ENCODE results near the gene LTB.
"Not testable (repeated sequence)": the region's sequence is repeated elsewhere in the genome, so short reads cannot be mapped to it uniquely, and the experiment has no call there.

The LTB gene

DNA sequence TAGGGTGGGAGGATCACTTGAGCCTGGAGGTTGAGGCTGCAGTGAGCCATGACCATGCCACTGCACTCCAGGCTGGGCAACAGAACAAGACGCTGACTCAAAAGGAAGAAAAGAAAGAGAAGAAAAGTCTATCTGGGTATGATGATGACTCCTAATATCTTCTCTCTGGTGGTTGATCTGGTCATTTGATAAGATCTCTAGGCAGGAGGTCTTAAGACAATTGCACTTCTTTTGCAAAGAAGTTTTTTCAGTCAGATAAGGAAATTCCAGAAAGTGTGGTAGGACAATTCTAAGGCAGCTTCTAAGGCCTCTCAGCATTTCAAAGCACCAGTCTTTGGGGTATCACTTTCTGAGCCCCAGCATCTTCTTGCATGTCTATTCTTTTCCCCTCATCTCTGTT, 25.1 kb upstream of the LTB start:
- no peak for DNase-seq

DNA sequence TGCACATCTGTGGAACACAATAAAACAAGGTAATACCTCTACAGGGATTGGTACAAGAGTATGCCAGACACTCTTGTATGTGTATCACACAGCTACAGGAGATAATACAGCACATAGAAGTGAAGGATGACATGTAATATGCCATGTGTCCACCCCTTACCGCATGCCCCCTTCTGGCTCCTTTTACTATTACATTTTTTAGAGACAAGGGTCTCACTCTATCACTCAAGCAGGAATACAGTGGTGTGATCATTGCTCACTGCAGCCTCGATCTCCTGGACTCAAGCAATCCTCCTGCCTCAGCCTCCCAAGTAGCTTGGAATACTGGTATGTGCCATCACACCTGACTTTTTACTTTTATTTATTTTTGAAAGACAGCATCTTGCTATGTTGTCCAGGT, 14.8 kb upstream of the LTB start:
- no peak for DNase-seq

DNA sequence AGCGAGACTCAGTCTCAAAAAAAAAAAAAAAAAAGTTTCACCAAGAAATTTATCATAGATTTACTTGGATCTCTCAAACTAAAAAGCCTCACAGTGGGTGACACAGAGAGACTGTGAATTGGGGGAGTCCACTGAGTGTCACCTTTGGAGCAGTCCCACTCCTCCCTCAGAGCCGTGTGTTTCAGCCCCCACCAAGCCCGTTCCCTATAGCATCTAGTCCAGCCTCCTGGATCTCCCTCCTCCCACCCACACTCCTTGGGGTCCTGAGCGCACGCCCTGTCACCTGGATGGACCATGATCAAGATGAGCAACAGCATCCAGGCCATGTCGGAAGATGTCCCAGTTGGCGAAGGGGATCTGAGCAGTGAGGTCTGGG, 10.2 kb upstream of the LTB start:
- no peak for DNase-seq

DNA sequence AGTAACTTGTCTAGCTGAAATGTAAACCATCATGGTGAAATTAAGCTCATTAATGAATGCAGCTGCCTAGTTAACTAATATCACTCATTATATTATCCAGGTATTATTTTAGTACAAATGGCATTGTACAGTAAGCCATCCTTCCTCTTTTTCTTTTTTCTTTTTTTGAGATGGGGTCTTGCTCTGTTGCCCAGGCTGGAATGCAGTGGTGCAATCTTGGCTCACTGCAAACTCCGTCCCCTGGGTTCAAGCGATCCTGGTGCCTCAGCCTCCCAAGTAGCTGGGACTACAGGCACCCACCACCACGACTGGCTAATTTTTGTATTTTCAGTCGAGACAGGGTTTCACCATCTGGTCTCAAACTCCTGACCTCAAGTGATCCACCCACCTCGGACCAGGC, 8.5 kb upstream of the LTB start:
- DNase-seq: not testable (repeated sequence)

DNA sequence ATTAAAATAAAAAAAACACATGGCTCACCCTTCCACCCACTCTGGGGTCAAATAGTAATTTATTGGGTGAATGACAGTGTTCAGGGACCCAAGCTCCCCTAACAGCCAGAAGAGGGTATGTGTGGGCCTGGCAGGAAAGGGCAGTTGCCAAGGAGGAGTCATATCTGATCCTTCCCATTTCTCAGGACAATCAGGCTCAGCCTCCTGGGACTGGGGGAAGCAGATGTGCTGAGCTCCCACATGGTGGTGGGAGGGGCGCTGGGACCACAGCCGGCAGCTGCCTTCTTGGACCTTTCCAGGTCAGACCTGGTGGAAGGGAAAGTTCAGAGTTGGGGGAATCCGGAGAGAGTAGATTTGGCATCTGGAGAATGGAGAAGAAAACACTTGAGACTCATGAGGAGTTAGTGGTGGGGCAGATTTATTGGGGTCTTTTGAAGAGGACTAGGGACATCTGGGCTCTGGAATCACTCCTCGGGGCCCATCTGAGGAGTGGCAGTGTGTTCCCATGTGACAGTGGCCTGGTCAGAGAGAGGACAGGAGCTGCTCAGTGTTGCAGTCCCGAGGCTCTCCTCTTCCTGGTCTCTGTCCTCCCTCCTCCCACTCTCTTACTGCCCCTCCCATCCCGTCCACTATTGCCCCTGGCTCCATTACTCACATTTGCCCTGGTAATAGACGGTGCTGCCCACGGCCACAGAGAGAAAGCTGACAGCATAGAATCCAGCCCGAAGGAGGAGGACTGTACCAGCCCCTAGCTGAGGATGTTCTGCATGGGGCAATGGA, 6.8 kb upstream of the LTB start:
- no peak for DNase-seq

DNA sequence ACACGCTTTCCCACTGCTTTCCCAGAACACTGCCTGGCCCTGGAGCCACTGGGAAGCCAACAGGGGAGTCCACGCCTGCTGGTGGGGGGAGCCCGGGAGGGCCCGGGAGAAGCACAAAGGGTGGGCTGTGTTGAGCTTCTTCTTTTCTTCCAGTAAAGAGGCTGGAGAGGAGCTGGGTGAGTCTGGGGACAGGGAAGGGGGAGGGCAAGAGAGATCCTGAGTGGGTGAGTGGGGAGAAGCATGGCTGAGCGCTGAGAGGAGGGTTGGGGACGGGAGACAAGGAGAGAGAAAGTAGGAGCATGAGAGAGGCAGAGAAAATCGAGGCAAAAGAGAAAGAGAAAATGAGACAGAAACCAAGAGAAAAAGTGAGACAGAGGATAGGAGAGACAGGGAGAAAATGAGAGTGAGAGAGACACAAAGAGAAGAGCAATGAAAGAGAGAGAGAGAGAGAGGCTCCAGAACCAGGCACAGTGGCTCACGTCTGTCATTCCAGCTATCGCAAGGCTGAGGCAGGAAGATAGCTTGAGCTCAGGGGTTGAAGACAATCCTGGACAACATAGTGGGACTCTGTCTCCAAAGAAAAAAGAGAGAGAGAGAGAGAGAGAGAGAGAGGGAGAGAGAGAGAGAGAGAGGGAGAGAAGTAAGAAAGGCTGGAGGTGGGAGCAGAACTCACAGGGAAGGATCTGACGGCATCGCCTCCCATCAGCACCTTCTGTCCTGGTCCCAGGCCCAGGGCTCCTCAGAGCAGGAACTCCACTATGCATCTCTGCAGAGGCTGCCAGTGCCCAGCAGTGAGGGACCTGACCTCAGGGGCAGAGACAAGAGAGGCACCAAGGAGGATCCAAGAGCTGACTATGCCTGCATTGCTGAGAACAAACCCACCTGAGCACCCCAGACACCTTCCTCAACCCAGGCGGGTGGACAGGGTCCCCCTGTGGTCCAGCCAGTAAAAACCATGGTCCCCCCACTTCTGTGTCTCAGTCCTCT, 5.9 kb upstream of the LTB start:
- DNase-seq: no peak

DNA sequence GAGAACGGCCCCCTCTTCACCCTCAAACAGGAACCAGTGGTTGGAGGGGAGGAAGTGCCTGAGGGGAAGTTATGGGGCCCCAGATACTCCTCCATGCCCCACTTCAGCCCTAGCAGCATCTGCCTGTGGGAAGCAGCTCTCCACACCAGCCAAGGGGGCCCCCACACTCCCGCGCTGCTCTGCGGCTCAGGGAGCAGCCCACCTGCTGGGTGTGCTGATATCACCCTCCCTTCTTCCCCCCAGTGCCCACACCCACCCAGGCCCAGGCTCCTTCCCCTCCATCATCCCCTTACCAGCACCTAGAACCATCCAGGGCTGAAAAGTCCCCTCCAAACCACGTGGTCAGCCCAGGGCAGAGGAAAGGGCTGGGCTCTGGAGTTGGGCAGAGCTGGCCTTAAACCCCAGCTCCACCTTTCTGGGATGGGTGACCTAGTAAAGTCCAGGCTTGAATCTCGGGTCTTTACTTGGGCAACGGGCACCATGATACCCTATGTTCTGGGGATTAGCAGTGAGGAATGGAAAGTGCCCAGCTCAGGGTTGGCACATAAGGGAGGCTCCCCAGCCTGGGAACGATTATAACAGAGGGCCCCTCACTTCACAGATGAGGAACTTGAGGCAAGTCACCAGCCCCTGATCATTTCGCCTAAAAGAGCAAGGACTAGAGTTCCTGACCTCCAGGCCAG, 4.5 kb upstream of the LTB start:
- no peak for DNase-seq

DNA sequence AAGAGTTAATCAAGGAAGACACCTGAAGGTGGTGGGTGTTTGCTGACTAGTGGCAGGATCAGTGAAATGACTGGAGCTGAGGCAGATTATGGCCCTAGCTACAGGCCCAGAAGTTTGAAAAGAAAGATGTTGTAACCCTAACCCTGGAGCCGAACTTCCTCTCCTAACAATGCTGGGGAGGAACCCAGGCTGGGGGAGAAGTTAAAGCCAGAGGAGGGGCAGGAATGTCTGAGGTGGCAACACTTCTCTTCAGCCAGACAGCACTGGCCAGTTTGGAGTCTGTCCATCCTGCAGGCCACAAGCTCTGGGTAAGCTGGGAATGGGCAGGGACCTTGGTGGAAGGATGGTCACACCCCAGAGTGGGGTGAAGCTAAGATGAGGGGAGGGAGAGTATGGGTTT, 3.8 kb upstream of the LTB start, which contains the start of gene LST1:
LST1 (plus strand) TSS at position 270 of the 400 bp plus-strand sequence. CDS start 1,023 bp downstream, outside the sequence.
- no peak for DNase-seq

DNA sequence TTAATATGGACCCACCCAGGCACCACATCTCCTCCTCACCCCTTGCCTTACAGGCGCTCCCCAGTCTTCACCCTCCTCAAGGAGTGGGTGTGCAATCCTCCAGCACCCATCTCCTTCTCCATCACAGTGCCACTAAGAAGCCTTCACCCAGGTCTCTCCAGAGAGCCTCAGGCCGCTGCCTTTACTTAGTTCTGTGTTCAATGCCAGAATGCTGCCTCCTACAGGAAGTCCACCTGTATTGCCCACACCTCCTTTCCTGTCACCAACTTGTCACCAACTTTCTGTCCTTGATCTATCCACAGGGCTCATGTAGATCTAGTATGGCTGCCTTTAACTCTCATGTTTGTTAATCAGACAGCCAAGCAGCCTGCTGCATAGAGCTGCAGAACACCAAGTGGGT, 3.3 kb upstream of the LTB start:
- no peak for DNase-seq

DNA sequence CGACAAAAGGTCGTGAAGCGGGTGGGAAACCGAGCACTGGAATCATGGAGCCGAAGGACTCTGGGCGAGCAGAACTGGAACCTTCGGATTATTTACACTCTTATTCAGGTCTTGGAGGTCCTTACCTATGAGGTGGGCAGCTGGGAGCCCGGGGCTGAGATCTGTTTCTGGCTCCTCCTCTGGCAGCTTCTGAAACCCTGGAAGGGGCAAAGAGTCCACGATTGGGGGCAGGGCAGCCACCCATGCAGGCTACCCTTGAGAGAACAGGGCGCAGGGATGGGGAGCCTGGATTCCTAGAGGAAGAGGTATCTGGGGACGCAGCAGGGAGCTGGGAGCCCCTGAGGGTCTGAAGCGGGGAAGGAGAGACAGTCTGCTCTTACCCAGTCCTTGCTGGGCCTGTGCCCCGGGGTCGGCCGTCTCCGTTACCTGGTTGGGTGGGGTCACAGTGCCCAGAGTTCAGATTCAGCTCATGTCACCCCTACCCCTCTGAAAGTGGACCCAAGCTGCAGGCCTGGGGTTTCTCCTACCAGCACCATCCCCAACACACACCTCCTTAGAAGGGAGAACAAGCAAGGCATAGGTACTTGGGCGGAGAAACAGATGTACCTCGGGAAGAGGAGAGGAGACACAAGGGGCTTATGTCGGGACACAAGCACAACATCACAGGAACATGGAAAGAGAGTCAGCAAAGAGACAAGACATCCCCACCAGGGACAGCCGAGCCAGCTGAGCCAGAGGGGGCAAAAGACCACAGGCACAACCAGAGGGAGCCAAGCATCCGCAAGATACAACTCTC, 592 bp downstream of the LTB start:
- DNase-seq: no peak

DNA sequence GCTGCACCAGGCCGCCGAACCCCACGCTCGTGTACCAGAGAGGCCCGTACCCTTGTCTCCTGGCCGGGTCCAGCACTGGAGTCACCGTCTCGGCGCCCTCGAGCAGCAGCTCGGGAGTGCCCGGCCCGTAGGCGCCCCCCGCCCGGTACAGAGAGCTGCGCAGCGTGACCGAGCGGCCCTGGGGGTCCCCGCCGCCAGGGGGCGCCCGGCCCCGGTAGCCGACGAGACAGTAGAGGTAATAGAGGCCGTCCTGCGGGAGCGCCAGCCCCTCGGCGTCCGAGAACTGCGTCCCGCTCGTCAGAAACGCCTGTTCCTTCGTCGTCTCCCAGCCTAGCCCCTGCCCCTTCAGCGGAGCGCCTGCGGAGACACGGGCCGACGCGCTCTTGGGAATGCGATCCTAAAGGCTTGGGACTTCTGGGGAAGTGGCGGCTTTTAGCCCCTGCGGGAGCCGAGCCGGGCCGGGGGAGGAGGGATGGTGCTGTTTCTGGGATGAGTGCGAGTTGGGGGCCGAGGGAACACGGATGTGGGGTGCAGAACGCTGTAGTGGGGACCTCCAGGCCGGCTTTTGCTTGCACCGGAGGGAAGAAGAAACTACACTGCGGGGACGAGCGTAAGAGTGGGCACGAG, 1.3 kb downstream of the LTB start:
- peak; percentile 64 to 81 for DNase-seq

DNA sequence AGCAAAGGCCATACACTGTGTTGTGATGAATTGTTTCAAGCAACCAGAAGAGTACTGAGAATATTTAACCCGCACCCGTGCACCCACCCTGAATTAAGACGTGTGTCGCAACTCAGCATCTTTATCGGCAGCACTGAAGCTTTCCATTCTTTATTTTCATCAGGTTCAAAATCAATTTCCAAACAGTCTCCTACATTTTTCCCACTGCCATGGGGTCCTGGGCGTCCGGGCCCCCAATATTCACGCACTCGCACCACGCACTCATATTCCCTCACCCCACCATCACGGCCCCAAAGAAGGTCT, 1.8 kb downstream of the LTB start:
- no peak for DNase-seq

DNA sequence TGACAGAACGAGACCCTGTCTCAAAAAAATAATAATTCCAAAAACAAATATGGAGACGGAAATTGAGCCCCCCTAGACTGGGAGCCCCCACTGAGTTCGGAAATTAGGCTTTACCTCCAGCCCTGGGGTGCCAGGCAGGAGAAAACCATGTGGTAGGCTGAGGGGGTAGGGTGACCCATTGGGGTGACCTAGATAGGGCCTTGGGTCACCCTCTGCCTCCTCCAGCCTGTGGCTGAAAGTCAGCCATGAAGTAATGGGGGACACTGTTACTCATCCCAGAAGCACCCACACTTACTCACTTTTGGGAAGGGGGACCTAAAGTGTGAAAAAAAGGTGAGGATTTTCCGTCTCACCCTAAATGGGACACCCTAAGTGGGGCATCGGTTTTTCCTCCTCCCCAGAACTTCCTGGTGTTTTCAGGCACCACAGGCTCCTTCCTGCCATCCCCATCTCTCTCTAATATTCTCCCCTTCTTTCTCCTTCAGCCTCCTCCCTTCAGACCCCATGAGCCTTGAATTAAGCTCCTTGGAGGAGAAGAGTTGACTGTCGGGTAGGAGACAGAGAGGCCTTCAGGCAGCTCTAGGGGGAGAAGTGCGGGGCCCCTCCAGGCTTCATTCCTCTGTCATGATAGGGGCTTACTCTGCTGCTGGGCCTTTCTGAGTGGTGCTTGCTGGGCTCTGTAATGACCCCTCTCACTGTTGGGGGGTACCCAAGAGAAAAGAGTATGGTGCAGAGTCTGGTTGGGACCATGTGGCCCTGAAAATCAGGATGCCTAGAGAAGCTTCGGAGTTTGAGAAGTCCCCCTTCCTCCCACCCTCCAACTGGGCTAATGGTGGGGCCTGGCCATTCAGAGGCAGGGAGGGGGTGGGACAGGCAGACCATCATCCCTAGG, 2.4 kb downstream of the LTB start:
- DNase-seq: no peak

DNA sequence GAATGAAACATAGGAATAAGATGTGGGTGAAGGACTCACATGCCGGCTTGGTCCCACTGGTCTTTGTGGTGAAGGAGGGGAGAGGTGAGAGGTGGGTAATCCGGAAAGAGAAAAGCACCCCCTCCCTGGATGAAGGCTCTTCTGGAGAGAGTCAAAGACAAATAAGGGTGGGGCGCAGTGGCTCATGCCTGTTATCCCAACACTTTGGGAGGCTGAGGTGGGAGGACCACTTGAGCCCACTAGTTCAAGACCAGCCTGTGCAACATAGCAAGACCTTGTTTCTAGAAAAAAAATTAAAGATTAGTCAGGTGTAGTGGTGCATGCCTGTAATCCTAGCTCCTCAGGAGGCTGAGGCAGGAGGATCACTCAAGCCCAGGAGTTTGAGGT, 3.1 kb downstream of the LTB start:
- no peak for DNase-seq

DNA sequence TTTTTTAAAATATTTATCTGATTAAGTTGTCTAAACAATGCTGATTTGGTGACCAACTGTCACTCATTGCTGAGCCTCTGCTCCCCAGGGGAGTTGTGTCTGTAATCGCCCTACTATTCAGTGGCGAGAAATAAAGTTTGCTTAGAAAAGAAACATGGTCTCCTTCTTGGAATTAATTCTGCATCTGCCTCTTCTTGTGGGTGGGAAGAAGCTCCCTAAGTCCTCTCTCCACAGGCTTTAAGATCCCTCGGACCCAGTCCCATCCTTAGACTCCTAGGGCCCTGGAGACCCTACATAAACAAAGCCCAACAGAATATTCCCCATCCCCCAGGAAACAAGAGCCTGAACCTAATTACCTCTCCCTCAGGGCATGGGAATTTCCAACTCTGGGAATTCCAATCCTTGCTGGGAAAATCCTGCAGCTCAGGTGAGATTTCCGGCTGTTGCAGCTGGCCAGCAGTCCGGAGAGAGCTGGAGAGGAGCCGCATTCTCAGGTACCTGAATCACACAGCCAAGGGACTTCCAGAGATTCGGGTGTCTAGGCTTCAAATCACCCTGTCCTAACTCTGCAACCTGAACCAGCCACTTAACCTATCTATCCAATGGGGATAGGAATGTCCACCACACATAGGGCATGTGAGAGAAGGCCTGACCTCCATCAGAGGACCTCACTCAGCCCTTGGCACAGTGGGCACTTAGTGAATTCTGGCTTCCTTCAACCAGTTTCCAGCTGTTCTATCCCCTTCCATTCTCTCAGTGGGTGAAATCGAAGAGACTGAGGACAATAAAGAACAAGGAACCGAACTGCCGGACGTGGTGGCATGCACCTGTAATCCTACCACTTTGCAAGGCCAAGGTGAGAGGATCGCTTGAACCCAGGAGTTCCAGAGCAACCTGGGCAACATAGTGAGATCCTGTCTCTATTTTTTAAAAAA, 3.8 kb downstream of the LTB start:
- no peak for DNase-seq

DNA sequence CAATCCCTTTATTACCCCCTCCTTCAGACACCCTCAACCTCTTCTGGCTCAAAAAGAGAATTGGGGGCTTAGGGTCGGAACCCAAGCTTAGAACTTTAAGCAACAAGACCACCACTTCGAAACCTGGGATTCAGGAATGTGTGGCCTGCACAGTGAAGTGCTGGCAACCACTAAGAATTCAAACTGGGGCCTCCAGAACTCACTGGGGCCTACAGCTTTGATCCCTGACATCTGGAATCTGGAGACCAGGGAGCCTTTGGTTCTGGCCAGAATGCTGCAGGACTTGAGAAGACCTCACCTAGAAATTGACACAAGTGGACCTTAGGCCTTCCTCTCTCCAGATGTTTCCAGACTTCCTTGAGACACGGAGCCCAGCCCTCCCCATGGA, 4.7 kb downstream of the LTB start:
- DNase-seq: no peak

DNA sequence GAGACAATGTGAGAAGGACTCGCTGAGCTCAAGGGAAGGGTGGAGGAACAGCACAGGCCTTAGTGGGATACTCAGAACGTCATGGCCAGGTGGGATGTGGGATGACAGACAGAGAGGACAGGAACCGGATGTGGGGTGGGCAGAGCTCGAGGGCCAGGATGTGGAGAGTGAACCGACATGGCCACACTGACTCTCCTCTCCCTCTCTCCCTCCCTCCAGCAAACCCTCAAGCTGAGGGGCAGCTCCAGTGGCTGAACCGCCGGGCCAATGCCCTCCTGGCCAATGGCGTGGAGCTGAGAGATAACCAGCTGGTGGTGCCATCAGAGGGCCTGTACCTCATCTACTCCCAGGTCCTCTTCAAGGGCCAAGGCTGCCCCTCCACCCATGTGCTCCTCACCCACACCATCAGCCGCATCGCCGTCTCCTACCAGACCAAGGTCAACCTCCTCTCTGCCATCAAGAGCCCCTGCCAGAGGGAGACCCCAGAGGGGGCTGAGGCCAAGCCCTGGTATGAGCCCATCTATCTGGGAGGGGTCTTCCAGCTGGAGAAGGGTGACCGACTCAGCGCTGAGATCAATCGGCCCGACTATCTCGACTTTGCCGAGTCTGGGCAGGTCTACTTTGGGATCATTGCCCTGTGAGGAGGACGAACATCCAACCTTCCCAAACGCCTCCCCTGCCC, 5.2 kb downstream of the LTB start:
- DNase-seq: no peak

DNA sequence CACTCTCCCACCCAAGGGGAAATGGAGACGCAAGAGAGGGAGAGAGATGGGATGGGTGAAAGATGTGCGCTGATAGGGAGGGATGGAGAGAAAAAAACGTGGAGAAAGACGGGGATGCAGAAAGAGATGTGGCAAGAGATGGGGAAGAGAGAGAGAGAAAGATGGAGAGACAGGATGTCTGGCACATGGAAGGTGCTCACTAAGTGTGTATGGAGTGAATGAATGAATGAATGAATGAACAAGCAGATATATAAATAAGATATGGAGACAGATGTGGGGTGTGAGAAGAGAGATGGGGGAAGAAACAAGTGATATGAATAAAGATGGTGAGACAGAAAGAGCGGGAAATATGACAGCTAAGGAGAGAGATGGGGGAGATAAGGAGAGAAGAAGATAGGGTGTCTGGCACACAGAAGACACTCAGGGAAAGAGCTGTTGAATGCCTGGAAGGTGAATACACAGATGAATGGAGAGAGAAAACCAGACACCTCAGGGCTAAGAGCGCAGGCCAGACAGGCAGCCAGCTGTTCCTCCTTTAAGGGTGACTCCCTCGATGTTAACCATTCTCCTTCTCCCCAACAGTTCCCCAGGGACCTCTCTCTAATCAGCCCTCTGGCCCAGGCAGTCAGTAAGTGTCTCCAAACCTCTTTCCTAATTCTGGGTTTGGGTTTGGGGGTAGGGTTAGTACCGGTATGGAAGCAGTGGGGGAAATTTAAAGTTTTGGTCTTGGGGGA, 6.1 kb downstream of the LTB start:
- DNase-seq: no peak
